Measurements from ENCODE around the gene RIN3. TPM values are rescaled to one million over a fixed set of nuclear protein-coding genes. Genes with fewer than 3 reads are reported as not detected.

Gene RIN3
- total RNA-seq, 2 donors from 2014 or later, result 6.6 to 11.8 TPM

- Histone ChIP-seq H3K27me3 (no peaks in the 10 kb centered on the region), H3K9me3 (no peaks in the 10 kb centered on the region), H3K4me3 (no peak overlapping the region), H3K27ac (peak overlapping the region in 1 of 2 donors; percentile 44), H3K36me3 (peaks cover 19% of the 10 kb centered on the region), H3K4me1 (peaks cover 0 to 24% of the 10 kb centered on the region in 2 donors)
- TF ChIP-seq, protein P1, sequence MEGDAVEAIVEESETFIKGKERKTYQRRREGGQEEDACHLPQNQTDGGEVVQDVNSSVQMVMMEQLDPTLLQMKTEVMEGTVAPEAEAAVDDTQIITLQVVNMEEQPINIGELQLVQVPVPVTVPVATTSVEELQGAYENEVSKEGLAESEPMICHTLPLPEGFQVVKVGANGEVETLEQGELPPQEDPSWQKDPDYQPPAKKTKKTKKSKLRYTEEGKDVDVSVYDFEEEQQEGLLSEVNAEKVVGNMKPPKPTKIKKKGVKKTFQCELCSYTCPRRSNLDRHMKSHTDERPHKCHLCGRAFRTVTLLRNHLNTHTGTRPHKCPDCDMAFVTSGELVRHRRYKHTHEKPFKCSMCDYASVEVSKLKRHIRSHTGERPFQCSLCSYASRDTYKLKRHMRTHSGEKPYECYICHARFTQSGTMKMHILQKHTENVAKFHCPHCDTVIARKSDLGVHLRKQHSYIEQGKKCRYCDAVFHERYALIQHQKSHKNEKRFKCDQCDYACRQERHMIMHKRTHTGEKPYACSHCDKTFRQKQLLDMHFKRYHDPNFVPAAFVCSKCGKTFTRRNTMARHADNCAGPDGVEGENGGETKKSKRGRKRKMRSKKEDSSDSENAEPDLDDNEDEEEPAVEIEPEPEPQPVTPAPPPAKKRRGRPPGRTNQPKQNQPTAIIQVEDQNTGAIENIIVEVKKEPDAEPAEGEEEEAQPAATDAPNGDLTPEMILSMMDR (IDR thresholded peaks at IDR 0.05), result no peak
- no peak for DNase-seq (ENCODE audit: low spot score)
These were observed 223.6 kb downstream of the RIN3 start for GRCh38 chr14:92737206-92737605.

GRCh38 chr14:92737619-92738188 lies 224.1 kb downstream of the RIN3 start:
- H3K4me3 ChIP-seq, result no peak overlapping the region
- DNase-seq (ENCODE audit: low spot score), result no peak
- H3K36me3 ChIP-seq, result peaks cover 16% of the 10 kb centered on the region
- H3K4me1 ChIP-seq, result peaks cover 0 to 21% of the 10 kb centered on the region in 2 donors
- TF ChIP-seq, protein P1 (IDR thresholded peaks at IDR 0.05), result no peak
- no peaks in the 10 kb centered on the region for H3K27me3 ChIP-seq
- no peaks in the 10 kb centered on the region for H3K9me3 ChIP-seq
- H3K27ac ChIP-seq, result peak overlapping the region in 1 of 2 donors; percentile 44

Other genes starting within 250 kb of the RIN3 start
- gene SLC24A4, start 190.6 kb upstream of the RIN3 start, total RNA-seq, result under 1 TPM; 0.04 to 0.24 TPM
- gene LGMN, start 234.8 kb downstream of the RIN3 start, total RNA-seq, result 100 to 1,000 TPM in 1 of 2 donors, 10 to 100 TPM in 1; 65.6 to 109 TPM